Neural crest cell (in vitro differentiated cells): ENCODE data around the gene GRID2IP. TPM values are rescaled to one million over a fixed set of nuclear protein-coding genes. Genes with fewer than 3 reads are reported as not detected.

Experiments
- DNase-seq: peaks from one replicate; pipeline ENCODE4 v3.0.0; 2021; ENCODE audit warnings: low read depth, mixed read lengths, low spot score
- H3K27ac Mint-ChIP-seq: one replicate; pipeline ENCODE4 v1.8.0; 2021; ENCODE audit warnings: mild to moderate bottlenecking, mixed read lengths; ENCODE audit not compliant: unreplicated experiment
- H3K27me3 Mint-ChIP-seq: 2 replicates; pipeline ENCODE4 v1.8.0; 2021; ENCODE audit warnings: low read depth, mild to moderate bottlenecking, mixed read lengths
- H3K36me3 Mint-ChIP-seq: 2 replicates; pipeline ENCODE4 v1.8.0; 2021; ENCODE audit warnings: low read depth, mild to moderate bottlenecking, mixed read lengths
- H3K4me1 Mint-ChIP-seq: 2 replicates; pipeline ENCODE4 v1.8.0; 2021; ENCODE audit warnings: mixed read lengths
- H3K4me3 Mint-ChIP-seq: one replicate; pipeline ENCODE4 v1.8.0; 2021; ENCODE audit warnings: mild to moderate bottlenecking, mixed read lengths
- H3K9me3 Mint-ChIP-seq: 2 replicates; pipeline ENCODE4 v1.8.0; 2021; ENCODE audit warnings: mixed read lengths
- total RNA-seq: library from RNA; stranded (reverse); gene quantifications from 2 replicates; pipeline ENCODE4 v1.2.1, GENCODE V29; 2021
- TF ChIP-seq, protein P1 (sequence below): fragments of 200-600 bp; sonication (generic); conservative IDR thresholded peaks from 2 replicates; pipeline ENCODE4 v1.5.0; 2021; ENCODE audit warnings: antibody characterized with exemption, mild to moderate bottlenecking

Gene GRID2IP
- total RNA-seq, 1 donor from 2014 or later, result 0.54 TPM

DNA sequence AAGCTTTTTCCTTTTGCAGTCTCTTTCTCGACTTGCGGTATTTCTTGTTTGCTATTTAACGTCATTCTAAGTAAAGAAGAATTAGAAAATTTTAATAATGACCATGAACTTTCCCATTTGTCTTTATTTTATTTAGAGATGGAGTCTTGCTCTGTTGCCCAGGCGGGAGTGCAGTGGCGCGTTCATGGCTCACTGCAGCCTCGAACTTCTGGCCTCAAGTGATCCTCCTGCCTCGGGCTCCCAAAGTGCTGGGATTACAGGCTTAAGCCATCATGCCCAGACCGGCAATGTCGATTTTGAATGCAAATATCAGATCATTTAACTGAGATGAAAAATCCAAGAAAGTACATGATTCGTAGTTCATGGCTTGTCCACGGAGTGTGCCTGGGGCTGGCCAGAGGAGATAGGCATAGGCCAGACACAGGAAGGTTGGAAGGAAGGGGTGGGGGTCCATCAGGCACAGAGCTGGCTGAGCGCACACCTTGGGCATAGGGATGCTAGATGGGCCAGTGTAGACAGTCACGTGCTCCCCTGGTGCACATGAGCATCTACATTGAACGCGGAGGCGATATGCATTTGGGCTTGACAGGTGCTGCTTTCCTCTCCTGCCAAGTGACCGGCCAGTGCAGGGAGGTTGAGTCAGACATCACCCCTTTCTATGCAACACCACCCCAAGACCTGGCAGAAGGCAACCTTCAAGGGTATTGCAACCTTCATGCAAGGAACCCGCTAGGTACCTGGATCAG lies 64.7 kb downstream of the GRID2IP start:
- Mint-ChIP-seq H3K27me3 (peaks cover 6% of the 10 kb centered on the region), H3K27ac (no peak overlapping the region)

DNA sequence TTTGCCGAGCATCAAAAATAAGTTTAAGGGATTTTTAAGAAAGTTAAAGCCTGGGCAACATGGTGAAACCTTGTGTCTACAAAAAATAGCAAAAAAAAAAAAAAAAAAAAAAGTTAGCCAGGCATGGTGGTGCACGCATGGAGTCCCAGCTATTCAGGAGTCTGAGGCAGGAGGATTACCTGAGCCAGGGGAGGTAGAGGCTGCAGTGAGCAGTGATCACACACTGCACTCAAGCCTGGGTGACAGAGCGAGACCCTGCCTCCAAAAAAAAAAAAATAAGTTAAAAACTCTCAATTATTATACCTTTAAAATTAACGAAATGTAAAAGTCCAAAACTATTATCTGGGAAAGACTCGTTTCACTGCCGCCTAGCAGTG lies 68.5 kb downstream of the GRID2IP start:
- TF ChIP-seq, protein P1, sequence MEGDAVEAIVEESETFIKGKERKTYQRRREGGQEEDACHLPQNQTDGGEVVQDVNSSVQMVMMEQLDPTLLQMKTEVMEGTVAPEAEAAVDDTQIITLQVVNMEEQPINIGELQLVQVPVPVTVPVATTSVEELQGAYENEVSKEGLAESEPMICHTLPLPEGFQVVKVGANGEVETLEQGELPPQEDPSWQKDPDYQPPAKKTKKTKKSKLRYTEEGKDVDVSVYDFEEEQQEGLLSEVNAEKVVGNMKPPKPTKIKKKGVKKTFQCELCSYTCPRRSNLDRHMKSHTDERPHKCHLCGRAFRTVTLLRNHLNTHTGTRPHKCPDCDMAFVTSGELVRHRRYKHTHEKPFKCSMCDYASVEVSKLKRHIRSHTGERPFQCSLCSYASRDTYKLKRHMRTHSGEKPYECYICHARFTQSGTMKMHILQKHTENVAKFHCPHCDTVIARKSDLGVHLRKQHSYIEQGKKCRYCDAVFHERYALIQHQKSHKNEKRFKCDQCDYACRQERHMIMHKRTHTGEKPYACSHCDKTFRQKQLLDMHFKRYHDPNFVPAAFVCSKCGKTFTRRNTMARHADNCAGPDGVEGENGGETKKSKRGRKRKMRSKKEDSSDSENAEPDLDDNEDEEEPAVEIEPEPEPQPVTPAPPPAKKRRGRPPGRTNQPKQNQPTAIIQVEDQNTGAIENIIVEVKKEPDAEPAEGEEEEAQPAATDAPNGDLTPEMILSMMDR, result no peak
- Mint-ChIP-seq H3K27ac (no peak overlapping the region), H3K4me3 (peak overlapping the region; percentile 99)

More for the DNA sequence above, 64.7 kb downstream of the GRID2IP start:
- TF ChIP-seq, protein P1, result no peak
- no peaks in the 10 kb centered on the region for H3K36me3 Mint-ChIP-seq
- peak overlapping the region; percentile 57 for H3K4me3 Mint-ChIP-seq
- H3K9me3 Mint-ChIP-seq, result no peaks in the 10 kb centered on the region
- H3K4me1 Mint-ChIP-seq, result peaks cover 19% of the 10 kb centered on the region
- no peak for DNase-seq

DNA sequence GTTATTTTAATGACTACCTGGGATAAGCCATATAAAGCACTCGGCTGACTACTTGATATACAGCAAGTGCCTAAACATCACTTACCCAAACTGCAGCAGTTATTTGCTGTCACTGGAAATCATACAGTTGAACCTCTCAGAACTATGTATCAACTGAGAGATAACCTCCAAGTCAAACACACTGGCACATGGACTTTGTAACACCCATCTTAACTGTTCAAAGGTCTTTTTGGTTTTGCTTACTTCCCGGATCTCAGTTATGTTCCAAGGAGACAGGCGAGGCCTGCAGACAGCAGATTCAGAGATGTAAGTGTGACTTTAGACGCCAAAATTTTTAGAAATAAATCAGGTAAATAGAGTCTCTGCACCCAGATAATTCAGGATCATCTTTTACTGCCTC lies 69.0 kb downstream of the GRID2IP start:
- Mint-ChIP-seq H3K27me3 (no peaks in the 10 kb centered on the region), H3K4me1 (peaks cover 38% of the 10 kb centered on the region), H3K27ac (no peak overlapping the region), H3K9me3 (no peaks in the 10 kb centered on the region), H3K4me3 (peak overlapping the region; percentile 99), H3K36me3 (no peaks in the 10 kb centered on the region)
- no peak for DNase-seq
- TF ChIP-seq, protein P1, result no peak

More for the DNA sequence above, 68.5 kb downstream of the GRID2IP start:
- no peaks in the 10 kb centered on the region for H3K27me3 Mint-ChIP-seq
- H3K9me3 Mint-ChIP-seq, result no peaks in the 10 kb centered on the region
- DNase-seq, result no peak
- H3K36me3 Mint-ChIP-seq, result no peaks in the 10 kb centered on the region
- peaks cover 38% of the 10 kb centered on the region for H3K4me1 Mint-ChIP-seq

DNA sequence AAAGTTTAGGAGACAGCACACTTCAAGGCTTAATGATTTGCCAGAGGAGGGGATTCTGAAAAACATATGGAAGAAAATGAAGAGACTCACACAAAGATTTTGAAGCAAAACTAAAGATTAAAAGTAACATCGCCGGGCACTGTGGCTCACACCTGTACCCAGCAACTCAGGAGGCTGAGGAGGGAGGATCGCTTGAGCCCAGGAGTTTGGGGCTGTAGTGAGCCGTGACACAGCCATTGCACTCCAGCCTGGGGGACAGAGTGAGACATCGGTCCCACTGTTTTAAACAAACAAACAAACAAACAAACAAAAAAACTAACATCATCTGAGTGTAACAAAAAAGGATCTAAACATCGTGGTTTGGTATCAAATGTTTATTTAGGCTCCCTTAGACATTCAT lies 69.8 kb downstream of the GRID2IP start:
- Mint-ChIP-seq H3K27me3 (no peaks in the 10 kb centered on the region), H3K36me3 (no peaks in the 10 kb centered on the region), H3K9me3 (no peaks in the 10 kb centered on the region), H3K27ac (no peak overlapping the region), H3K4me1 (peaks cover 44% of the 10 kb centered on the region), H3K4me3 (peak overlapping the region; percentile 63)
- DNase-seq, result no peak
- TF ChIP-seq, protein P1, result no peak

DNA sequence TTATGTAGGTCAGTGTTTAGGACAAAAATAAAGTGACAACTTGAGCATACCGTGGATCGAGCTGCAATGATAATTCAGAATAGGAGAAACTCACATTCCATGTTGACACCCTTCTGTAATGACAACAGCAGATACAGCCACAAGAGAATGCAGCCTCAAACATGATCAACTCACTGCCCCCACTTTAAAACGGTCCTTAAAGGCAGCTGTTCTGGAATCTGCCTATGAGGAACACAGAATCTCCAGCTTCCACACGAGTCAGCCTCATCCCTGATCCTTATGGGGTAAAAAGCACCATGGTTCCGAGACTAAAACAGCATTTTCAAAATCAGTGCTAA lies 71.0 kb downstream of the GRID2IP start:
- no peak for DNase-seq
- no peaks in the 10 kb centered on the region for H3K36me3 Mint-ChIP-seq
- H3K27me3 Mint-ChIP-seq, result no peaks in the 10 kb centered on the region
- peak overlapping the region; percentile 26 for H3K4me3 Mint-ChIP-seq
- TF ChIP-seq, protein P1, result no peak
- no peak overlapping the region for H3K27ac Mint-ChIP-seq
- H3K4me1 Mint-ChIP-seq, result peaks cover 45% of the 10 kb centered on the region
- H3K9me3 Mint-ChIP-seq, result no peaks in the 10 kb centered on the region
